AG10803 (cell line): Measurements from ENCODE around the gene GALNT18.

Experiments used
- DNase-seq: peaks from one replicate; pipeline ENCODE4 v3.0.0; 2010; ENCODE audit warnings: low read depth
- H3K4me3 ChIP-seq: 2 replicates; pipeline ENCODE4 v1.5.1; 2011; ENCODE audit warnings: mild to moderate bottlenecking, low read length, control low read depth
- TF ChIP-seq, protein P1 (sequence below): conservative IDR thresholded peaks from 2 replicates; pipeline ENCODE4 v1.5.1; 2011; ENCODE audit warnings: mild to moderate bottlenecking, low read length, control low read depth, inconsistent platforms

Gene GALNT18

DNA sequence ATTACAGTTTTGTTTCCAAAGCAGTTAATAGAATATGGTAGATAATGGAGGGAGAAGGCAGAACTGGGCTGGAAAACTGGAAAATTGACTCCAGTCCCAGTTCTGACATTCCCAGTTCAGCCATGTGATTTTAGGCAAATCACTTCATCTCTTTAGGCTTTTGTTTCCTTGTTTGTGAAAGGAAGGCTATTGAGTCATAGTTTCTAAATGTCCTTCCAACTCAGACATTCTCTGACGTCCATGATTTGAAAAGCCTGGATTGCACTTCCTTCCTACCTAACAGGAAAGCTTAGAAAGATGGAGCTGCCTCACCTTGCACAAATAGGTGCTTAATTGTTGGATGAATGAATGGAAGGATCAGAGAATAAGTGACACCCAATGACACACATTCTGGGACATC lies 19.8 kb upstream of the GALNT18 start:
- TF ChIP-seq, protein P1, sequence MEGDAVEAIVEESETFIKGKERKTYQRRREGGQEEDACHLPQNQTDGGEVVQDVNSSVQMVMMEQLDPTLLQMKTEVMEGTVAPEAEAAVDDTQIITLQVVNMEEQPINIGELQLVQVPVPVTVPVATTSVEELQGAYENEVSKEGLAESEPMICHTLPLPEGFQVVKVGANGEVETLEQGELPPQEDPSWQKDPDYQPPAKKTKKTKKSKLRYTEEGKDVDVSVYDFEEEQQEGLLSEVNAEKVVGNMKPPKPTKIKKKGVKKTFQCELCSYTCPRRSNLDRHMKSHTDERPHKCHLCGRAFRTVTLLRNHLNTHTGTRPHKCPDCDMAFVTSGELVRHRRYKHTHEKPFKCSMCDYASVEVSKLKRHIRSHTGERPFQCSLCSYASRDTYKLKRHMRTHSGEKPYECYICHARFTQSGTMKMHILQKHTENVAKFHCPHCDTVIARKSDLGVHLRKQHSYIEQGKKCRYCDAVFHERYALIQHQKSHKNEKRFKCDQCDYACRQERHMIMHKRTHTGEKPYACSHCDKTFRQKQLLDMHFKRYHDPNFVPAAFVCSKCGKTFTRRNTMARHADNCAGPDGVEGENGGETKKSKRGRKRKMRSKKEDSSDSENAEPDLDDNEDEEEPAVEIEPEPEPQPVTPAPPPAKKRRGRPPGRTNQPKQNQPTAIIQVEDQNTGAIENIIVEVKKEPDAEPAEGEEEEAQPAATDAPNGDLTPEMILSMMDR, result no peak
- no peak overlapping the region for H3K4me3 ChIP-seq
- no peak for DNase-seq

DNA sequence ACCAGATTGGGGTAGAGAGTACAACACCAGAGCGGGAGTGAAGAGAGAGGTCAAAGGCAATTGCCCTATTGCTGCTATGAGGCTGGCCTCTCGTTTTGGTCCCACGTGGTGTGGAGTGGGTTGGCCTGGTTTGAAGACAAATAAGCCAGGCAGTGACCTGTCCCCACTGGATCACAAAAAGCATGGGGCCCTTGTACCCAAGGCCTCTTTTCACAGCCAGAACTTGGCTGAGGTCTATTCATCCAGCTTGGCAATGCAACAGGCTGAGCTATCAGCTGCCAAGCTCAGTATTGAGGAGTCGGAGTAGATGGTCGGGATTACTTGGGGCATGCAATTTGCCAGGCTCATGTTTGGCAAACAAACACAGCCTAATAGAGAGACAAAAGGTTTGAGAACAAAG lies 19.2 kb upstream of the GALNT18 start:
- no peak overlapping the region for H3K4me3 ChIP-seq
- TF ChIP-seq, protein P1, result no peak
- DNase-seq, result no peak

DNA sequence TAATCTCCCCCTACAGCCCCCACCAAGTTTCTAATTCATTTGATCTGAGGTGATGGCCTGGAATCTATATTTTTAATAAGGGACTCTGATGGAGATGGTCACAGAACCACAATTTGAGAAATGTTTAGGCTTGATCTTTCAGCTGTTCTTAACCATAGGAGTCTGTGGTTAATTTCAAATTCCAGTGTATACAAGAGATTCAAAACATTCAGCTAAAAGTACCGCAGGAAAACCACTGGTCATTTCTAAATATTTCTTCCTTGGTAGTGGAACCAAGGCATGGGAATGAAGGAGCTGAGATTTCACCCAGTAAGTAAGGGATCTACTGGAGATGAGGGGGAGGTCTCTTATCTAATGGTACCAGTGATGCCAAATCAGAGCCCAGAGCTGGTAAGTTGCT lies 18.3 kb upstream of the GALNT18 start:
- TF ChIP-seq, protein P1, result no peak
- DNase-seq, result no peak
- H3K4me3 ChIP-seq, result no peak overlapping the region

DNA sequence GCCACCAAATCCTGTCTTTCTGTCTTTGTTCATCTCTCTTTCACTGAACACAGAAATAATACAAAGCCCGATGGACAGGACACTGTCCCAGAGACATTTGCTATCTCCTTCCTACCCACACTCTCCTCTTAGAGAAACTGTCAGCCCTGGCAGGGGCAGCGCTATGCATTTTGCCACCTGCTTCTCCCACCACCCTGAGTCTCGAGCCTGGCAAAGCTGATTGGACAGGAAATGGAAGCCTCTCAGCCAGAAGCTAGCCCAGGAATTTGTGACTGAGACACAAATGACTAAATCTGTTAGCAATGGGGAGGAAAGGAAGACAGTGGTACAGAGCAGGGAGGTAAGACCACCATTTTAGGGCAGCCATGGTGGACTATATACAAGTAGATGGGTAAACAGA lies 14.9 kb upstream of the GALNT18 start:
- no peak overlapping the region for H3K4me3 ChIP-seq
- no peak for DNase-seq
- TF ChIP-seq, protein P1, result no peak

DNA sequence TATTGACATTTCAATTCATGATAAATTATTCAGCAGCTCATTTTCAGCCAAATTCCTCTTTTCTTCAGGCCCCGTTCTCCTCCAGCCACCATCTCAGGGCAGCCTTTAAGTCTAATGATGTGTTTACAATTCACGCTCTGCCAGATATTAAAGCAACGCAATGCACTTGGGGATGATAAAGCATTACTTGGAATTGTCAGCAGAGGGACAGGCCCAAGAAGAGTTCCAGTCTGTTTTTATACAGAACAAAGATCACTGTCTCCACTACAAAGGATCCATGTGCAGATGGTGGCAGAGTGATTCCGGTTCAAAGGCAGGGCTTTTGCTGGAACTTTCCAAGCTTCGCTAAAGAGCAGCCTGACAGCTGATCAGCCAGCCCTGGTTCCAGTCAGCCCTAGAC lies 13.6 kb upstream of the GALNT18 start:
- DNase-seq, result no peak
- TF ChIP-seq, protein P1, result no peak

DNA sequence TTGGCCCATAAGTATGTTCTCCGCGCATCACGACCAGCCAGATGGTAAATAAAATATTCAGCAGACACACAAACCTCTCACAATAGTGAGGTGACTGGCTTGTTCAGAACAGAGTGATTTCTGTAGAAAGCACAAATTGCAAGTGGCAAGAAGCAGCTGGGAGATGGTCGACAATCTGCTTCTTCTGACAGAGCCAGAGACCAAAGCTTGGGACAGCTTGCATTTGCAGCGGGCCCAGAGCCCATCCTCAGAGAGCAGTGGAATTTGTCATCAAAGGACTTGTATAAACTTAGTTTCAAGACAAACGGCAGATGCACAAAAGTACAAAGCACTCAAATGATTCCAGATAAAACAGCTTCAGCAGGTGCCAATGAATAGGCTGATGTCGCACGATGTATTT lies 7.6 kb upstream of the GALNT18 start:
- no peak overlapping the region for H3K4me3 ChIP-seq
- TF ChIP-seq, protein P1, result no peak
- DNase-seq, result no peak

More for the DNA sequence above, 13.6 kb upstream of the GALNT18 start:
- H3K4me3 ChIP-seq, result no peak overlapping the region

DNA sequence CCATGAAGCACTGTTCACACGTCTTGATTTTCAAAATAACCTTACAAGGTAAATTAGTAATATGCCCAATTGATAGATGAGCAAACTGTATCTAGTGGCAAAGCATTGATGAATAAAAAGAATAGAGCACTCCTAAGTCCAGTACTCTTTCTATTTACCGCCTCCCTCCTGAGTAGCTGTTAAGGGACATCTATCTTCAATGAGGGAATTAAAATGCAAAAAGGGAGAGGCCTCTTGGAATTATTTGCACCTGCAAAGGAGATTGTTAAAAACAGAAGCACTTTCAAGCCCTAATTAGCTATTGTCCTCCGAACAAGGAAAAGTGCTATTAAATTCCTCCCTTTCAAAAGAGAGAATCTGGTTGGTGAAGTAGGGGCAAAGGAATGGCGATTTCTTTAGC lies 6.8 kb upstream of the GALNT18 start:
- no peak overlapping the region for H3K4me3 ChIP-seq

More for the DNA sequence above, 6.8 kb upstream of the GALNT18 start:
- no peak for DNase-seq
- TF ChIP-seq, protein P1, result no peak
